Activated CD4-positive, CD25-positive, alpha-beta regulatory T cell (primary cell): ENCODE measurements around the gene CALML3.
"Not testable (repeated sequence)": the region's sequence is repeated elsewhere in the genome, so short reads cannot be mapped to it uniquely, and the experiment has no call there.

Source experiments
- DNase-seq, 4 experiments: peaks; one replicate each; lab custom pipeline; 2025; lab: John Stamatoyannopoulos, UW

CALML3 gene

GRCh38 chr10:5555881-5556280 lies 31.1 kb downstream of the CALML3 start:
- no peak for DNase-seq

- DNase-seq, result no peak
These were observed 31.8 kb downstream of the CALML3 start for GRCh38 chr10:5556576-5556975.

GRCh38 chr10:5557040-5557721 lies 32.4 kb downstream of the CALML3 start:
- no peak for DNase-seq

- no peak for DNase-seq
These were observed 33.3 kb downstream of the CALML3 start for GRCh38 chr10:5557799-5558771.

- not testable (repeated sequence) for DNase-seq
These were observed 34.3 kb downstream of the CALML3 start for GRCh38 chr10:5559022-5559421.

- no peak for DNase-seq
These were observed 34.9 kb downstream of the CALML3 start for GRCh38 chr10:5559642-5560141.

- DNase-seq, result no peak
These were observed 35.5 kb downstream of the CALML3 start for GRCh38 chr10:5560142-5560816.

- no peak for DNase-seq
These were observed 36.3 kb downstream of the CALML3 start for GRCh38 chr10:5560817-5561703.

- no peak for DNase-seq
These were observed 37.2 kb downstream of the CALML3 start for GRCh38 chr10:5561704-5562645.

- DNase-seq, result no peak
These were observed 38.7 kb downstream of the CALML3 start for GRCh38 chr10:5563321-5563961.

- peak in 3 of 4 experiments; percentile 11 to 26 (median 18) for DNase-seq
These were observed 39.3 kb downstream of the CALML3 start for GRCh38 chr10:5563991-5564536.

GRCh38 chr10:5564537-5565204 lies 39.9 kb downstream of the CALML3 start:
- DNase-seq, result peak in 1 of 4 experiments; percentile 15

GRCh38 chr10:5565205-5565545 lies 40.4 kb downstream of the CALML3 start:
- no peak for DNase-seq

- DNase-seq, result no peak
These were observed 41.2 kb downstream of the CALML3 start for GRCh38 chr10:5565671-5566581.

- DNase-seq, result no peak
These were observed 41.9 kb downstream of the CALML3 start for GRCh38 chr10:5566614-5567013.

GRCh38 chr10:5567477-5567876 lies 42.7 kb downstream of the CALML3 start:
- no peak for DNase-seq

GRCh38 chr10:5568984-5569383 lies 44.2 kb downstream of the CALML3 start:
- DNase-seq, result no peak

GRCh38 chr10:5569568-5569967 lies 44.8 kb downstream of the CALML3 start:
- no peak for DNase-seq
